ENCODE results near the gene TSC2.

Gene TSC2

GRCh38 chr16:2042171-2042985, 5.4 kb upstream of the TSC2 start:
- no peak for DNase-seq (ENCODE audit: extremely low read depth, insufficient read length)
- TF ChIP-seq CTCF (IDR thresholded peaks at IDR 0.05; ENCODE audit: insufficient read depth, low read length, poor library complexity, severe bottlenecking), result no peak

GRCh38 chr16:2042986-2043666, 4.7 kb upstream of the TSC2 start:
- no peaks in the 10 kb centered on the region for H3K27me3 ChIP-seq (replicated peaks; ENCODE audit: control insufficient read depth, insufficient read depth, low read length)
- no peaks in the 10 kb centered on the region for H3K36me3 ChIP-seq (ENCODE audit: control insufficient read depth, insufficient read depth, low read length)
- no peak overlapping the region for H3K4me3 ChIP-seq (replicated peaks; ENCODE audit: low read depth, low read length)
- TF ChIP-seq CTCF (IDR thresholded peaks at IDR 0.05; ENCODE audit: insufficient read depth, low read length, poor library complexity, severe bottlenecking), result no peak
- no peak for DNase-seq (ENCODE audit: extremely low read depth, insufficient read length)

More at GRCh38 chr16:2042171-2042985, 5.4 kb upstream of the TSC2 start:
- no peaks in the 10 kb centered on the region for H3K27me3 ChIP-seq (replicated peaks; ENCODE audit: control insufficient read depth, insufficient read depth, low read length)
- no peak overlapping the region for H3K4me3 ChIP-seq (replicated peaks; ENCODE audit: low read depth, low read length)
- H3K36me3 ChIP-seq (ENCODE audit: control insufficient read depth, insufficient read depth, low read length), result no peaks in the 10 kb centered on the region

GRCh38 chr16:2043667-2044451, 3.9 kb upstream of the TSC2 start:
- Histone ChIP-seq H3K27me3 (replicated peaks; ENCODE audit: control insufficient read depth, insufficient read depth, low read length) (no peaks in the 10 kb centered on the region), H3K4me3 (replicated peaks; ENCODE audit: low read depth, low read length) (no peak overlapping the region), H3K36me3 (ENCODE audit: control insufficient read depth, insufficient read depth, low read length) (no peaks in the 10 kb centered on the region)
- DNase-seq (ENCODE audit: extremely low read depth, insufficient read length), result no peak
- no peak for TF ChIP-seq CTCF (IDR thresholded peaks at IDR 0.05; ENCODE audit: insufficient read depth, low read length, poor library complexity, severe bottlenecking)

- TF ChIP-seq CTCF (IDR thresholded peaks at IDR 0.05; ENCODE audit: insufficient read depth, low read length, poor library complexity, severe bottlenecking), result no peak
- H3K4me3 ChIP-seq (replicated peaks; ENCODE audit: low read depth, low read length), result no peak overlapping the region
These were observed 3.2 kb upstream of the TSC2 start for GRCh38 chr16:2044541-2044940.

GRCh38 chr16:2045965-2046892, 1.6 kb upstream of the TSC2 start:
- Histone ChIP-seq H3K27me3 (replicated peaks; ENCODE audit: control insufficient read depth, insufficient read depth, low read length) (no peaks in the 10 kb centered on the region), H3K36me3 (ENCODE audit: control insufficient read depth, insufficient read depth, low read length) (no peaks in the 10 kb centered on the region), H3K4me3 (replicated peaks; ENCODE audit: low read depth, low read length) (peak overlapping the region; percentile 91; the same call in 1 of the 2 replicates)
- TF ChIP-seq CTCF (IDR thresholded peaks at IDR 0.05; ENCODE audit: insufficient read depth, low read length, poor library complexity, severe bottlenecking), result no peak
- no peak for DNase-seq (ENCODE audit: extremely low read depth, insufficient read length)

More at GRCh38 chr16:2044541-2044940, 3.2 kb upstream of the TSC2 start:
- DNase-seq (ENCODE audit: extremely low read depth, insufficient read length), result no peak
- no peaks in the 10 kb centered on the region for H3K27me3 ChIP-seq (replicated peaks; ENCODE audit: control insufficient read depth, insufficient read depth, low read length)
- H3K36me3 ChIP-seq (ENCODE audit: control insufficient read depth, insufficient read depth, low read length), result no peaks in the 10 kb centered on the region
